BLaER1 (cell line): ENCODE measurements around the gene LHFPL6.

ENCODE experiments used
- H3K27ac ChIP-seq: shearing (Covaris generic); formaldehyde crosslinking; 2 replicates; pipeline ENCODE4 v1.8.1; 2022
- H3K27me3 ChIP-seq: shearing (Covaris generic); formaldehyde crosslinking; 2 replicates; pipeline ENCODE4 v1.8.1; 2022
- H3K36me3 ChIP-seq: shearing (Covaris generic); formaldehyde crosslinking; 2 replicates; pipeline ENCODE4 v1.8.1; 2022
- H3K4me1 ChIP-seq: shearing (Covaris generic); formaldehyde crosslinking; 2 replicates; pipeline ENCODE4 v1.8.1; 2022
- H3K4me2 ChIP-seq: shearing (Covaris generic); formaldehyde crosslinking; 2 replicates; pipeline ENCODE4 v1.8.1; 2022
- H3K4me3 ChIP-seq: shearing (Covaris generic); formaldehyde crosslinking; 2 replicates; pipeline ENCODE4 v1.8.1; 2022
- H3K9ac ChIP-seq: shearing (Covaris generic); formaldehyde crosslinking; 2 replicates; pipeline ENCODE4 v1.8.1; 2022
- H3K9me3 ChIP-seq: shearing (Covaris generic); formaldehyde crosslinking; 2 replicates; pipeline ENCODE4 v1.8.1; 2022
- H4K20me1 ChIP-seq: shearing (Covaris generic); formaldehyde crosslinking; 2 replicates; pipeline ENCODE4 v1.8.1; 2022
- Cebpa-rat ChIP-seq: shearing (Covaris generic); IDR thresholded peaks from 2 replicates; pipeline ENCODE4 v1.8.1; 2022

Gene LHFPL6

GRCh38 chr13:39422845-39423565 lies 180.0 kb downstream of the LHFPL6 start:
- H3K4me2 ChIP-seq: no peak overlapping the region
- H3K36me3 ChIP-seq: no peaks in the 10 kb centered on the region
- no peak overlapping the region for H3K9ac ChIP-seq
- no peaks in the 10 kb centered on the region for H3K9me3 ChIP-seq
- no peaks in the 10 kb centered on the region for H3K4me1 ChIP-seq
- no peaks in the 10 kb centered on the region for H3K27me3 ChIP-seq
- no peak overlapping the region for H3K27ac ChIP-seq
- peak; percentile 47; the same call in 1 of the 2 replicates for TF ChIP-seq Cebpa-rat
- no peaks in the 10 kb centered on the region for H4K20me1 ChIP-seq
- no peak overlapping the region for H3K4me3 ChIP-seq

DNA sequence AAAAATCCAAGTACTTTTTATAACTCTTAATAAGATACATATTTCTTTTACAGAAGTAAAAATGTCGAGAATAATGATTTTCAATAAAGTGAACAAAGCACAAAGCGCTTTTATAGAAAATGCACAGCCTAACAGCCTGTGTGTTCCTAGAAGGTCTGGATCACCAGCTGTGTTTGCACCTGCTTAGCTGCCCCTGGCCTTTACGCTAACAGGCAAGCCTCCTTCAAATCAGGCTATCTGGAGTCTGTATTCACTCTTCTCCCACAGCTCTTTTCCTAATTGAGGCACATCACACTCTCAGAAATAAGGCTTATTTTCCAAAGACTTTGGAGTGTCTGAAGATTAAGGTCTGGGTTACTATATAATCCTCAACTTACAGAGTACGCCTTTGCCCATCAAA lies 183.1 kb downstream of the LHFPL6 start:
- H4K20me1 ChIP-seq: no peaks in the 10 kb centered on the region
- H3K27me3 ChIP-seq: no peaks in the 10 kb centered on the region
- H3K9me3 ChIP-seq: no peaks in the 10 kb centered on the region
- no peaks in the 10 kb centered on the region for H3K4me1 ChIP-seq
- H3K4me2 ChIP-seq: no peak overlapping the region
- no peak overlapping the region for H3K4me3 ChIP-seq
- H3K9ac ChIP-seq: no peak overlapping the region
- H3K27ac ChIP-seq: no peak overlapping the region
- no peak for TF ChIP-seq Cebpa-rat
- no peaks in the 10 kb centered on the region for H3K36me3 ChIP-seq

GRCh38 chr13:39419068-39419467 lies 183.9 kb downstream of the LHFPL6 start:
- H3K36me3 ChIP-seq: no peaks in the 10 kb centered on the region
- H3K4me2 ChIP-seq: no peak overlapping the region
- no peak overlapping the region for H3K27ac ChIP-seq
- no peaks in the 10 kb centered on the region for H4K20me1 ChIP-seq
- H3K9ac ChIP-seq: no peak overlapping the region
- no peak overlapping the region for H3K4me3 ChIP-seq
- no peaks in the 10 kb centered on the region for H3K4me1 ChIP-seq
- H3K9me3 ChIP-seq: no peaks in the 10 kb centered on the region
- no peak for TF ChIP-seq Cebpa-rat
- no peaks in the 10 kb centered on the region for H3K27me3 ChIP-seq

GRCh38 chr13:39418424-39418823 lies 184.6 kb downstream of the LHFPL6 start:
- Histone ChIP-seq H3K4me3 (no peak overlapping the region), H3K36me3 (no peaks in the 10 kb centered on the region), H3K27ac (no peak overlapping the region), H4K20me1 (no peaks in the 10 kb centered on the region), H3K4me2 (no peak overlapping the region), H3K4me1 (no peaks in the 10 kb centered on the region), H3K27me3 (no peaks in the 10 kb centered on the region), H3K9ac (no peak overlapping the region), H3K9me3 (no peaks in the 10 kb centered on the region)
- TF ChIP-seq Cebpa-rat: no peak

- Histone ChIP-seq H3K36me3 (no peaks in the 10 kb centered on the region), H3K4me2 (no peak overlapping the region), H3K27me3 (no peaks in the 10 kb centered on the region), H3K9ac (no peak overlapping the region), H3K4me3 (no peak overlapping the region), H3K4me1 (no peaks in the 10 kb centered on the region), H3K9me3 (no peaks in the 10 kb centered on the region), H3K27ac (no peak overlapping the region), H4K20me1 (no peaks in the 10 kb centered on the region)
- no peak for TF ChIP-seq Cebpa-rat
Observed at GRCh38 chr13:39417643-39418042, 185.3 kb downstream of the LHFPL6 start.

GRCh38 chr13:39417131-39417530 lies 185.9 kb downstream of the LHFPL6 start:
- Histone ChIP-seq H3K4me1 (no peaks in the 10 kb centered on the region), H3K4me2 (no peak overlapping the region), H3K27me3 (no peaks in the 10 kb centered on the region), H3K4me3 (no peak overlapping the region), H3K9me3 (no peaks in the 10 kb centered on the region), H4K20me1 (no peaks in the 10 kb centered on the region), H3K9ac (no peak overlapping the region), H3K36me3 (no peaks in the 10 kb centered on the region), H3K27ac (no peak overlapping the region)
- TF ChIP-seq Cebpa-rat: no peak

GRCh38 chr13:39415008-39415802 lies 187.8 kb downstream of the LHFPL6 start:
- no peaks in the 10 kb centered on the region for H3K27me3 ChIP-seq
- H3K9me3 ChIP-seq: no peaks in the 10 kb centered on the region
- no peak overlapping the region for H3K4me3 ChIP-seq
- H3K9ac ChIP-seq: no peak overlapping the region
- H4K20me1 ChIP-seq: no peaks in the 10 kb centered on the region
- H3K4me2 ChIP-seq: no peak overlapping the region
- H3K36me3 ChIP-seq: no peaks in the 10 kb centered on the region
- H3K27ac ChIP-seq: no peak overlapping the region
- H3K4me1 ChIP-seq: peaks cover 5% of the 10 kb centered on the region
- TF ChIP-seq Cebpa-rat: no peak

DNA sequence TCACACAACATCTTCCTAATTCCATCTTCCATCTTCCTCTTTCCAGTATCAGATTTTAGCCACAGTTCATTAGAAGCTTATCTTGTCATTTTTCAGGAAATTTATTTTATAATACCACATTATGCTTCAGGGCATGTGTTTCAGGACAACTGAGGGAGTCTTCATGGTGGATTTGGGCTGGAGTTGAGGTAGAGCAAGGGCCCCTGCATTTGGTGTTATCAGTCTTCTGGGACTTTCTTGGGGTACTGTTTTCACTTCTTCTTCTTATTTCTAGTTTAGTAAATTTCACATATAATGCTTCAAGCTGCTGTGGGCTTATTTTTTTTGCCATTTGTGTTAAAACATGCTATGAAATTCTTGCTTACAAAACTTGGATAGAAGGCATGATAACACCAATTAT lies 188.7 kb downstream of the LHFPL6 start:
- H3K4me1 ChIP-seq: peaks cover 5% of the 10 kb centered on the region

DNA sequence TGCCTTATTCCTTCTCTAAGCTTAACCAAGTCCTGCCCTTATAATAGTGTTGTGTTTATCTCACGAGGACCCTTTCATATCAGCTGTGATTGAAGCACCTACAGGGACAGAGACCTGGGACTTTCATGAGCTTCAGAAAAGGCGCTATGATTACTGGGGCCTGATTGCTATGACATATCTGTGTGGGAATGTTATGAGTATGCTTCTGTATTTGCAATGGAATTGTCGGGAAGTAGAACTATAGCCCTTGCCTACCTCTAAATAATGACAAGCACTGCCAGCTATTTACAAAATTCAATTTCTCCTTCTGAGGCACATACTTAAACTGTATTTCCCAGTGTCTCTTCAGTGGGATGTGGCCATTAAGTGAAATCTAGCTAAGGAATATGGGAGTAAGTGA lies 191.5 kb downstream of the LHFPL6 start:
- no peak for TF ChIP-seq Cebpa-rat
- no peak overlapping the region for H3K9ac ChIP-seq
- no peaks in the 10 kb centered on the region for H4K20me1 ChIP-seq
- no peaks in the 10 kb centered on the region for H3K27me3 ChIP-seq
- H3K4me3 ChIP-seq: no peak overlapping the region
- H3K4me2 ChIP-seq: no peak overlapping the region
- H3K4me1 ChIP-seq: peaks cover 5% of the 10 kb centered on the region
- no peaks in the 10 kb centered on the region for H3K36me3 ChIP-seq
- no peak overlapping the region for H3K27ac ChIP-seq
- no peaks in the 10 kb centered on the region for H3K9me3 ChIP-seq

More for the DNA sequence above, 188.7 kb downstream of the LHFPL6 start:
- Histone ChIP-seq H3K9ac (no peak overlapping the region), H3K36me3 (no peaks in the 10 kb centered on the region), H3K9me3 (no peaks in the 10 kb centered on the region), H3K27me3 (no peaks in the 10 kb centered on the region), H3K4me2 (no peak overlapping the region), H4K20me1 (no peaks in the 10 kb centered on the region), H3K4me3 (no peak overlapping the region), H3K27ac (no peak overlapping the region)
- no peak for TF ChIP-seq Cebpa-rat

- TF ChIP-seq Cebpa-rat: no peak
- Histone ChIP-seq H3K9me3 (no peaks in the 10 kb centered on the region), H3K27ac (no peak overlapping the region), H3K4me1 (peaks cover 5% of the 10 kb centered on the region), H4K20me1 (no peaks in the 10 kb centered on the region), H3K4me3 (no peak overlapping the region), H3K4me2 (no peak overlapping the region), H3K27me3 (no peaks in the 10 kb centered on the region), H3K9ac (no peak overlapping the region), H3K36me3 (no peaks in the 10 kb centered on the region)
Observed at GRCh38 chr13:39410964-39411363, 192.0 kb downstream of the LHFPL6 start.
